ENCODE results near the gene MSRB3.

MSRB3 gene

DNA sequence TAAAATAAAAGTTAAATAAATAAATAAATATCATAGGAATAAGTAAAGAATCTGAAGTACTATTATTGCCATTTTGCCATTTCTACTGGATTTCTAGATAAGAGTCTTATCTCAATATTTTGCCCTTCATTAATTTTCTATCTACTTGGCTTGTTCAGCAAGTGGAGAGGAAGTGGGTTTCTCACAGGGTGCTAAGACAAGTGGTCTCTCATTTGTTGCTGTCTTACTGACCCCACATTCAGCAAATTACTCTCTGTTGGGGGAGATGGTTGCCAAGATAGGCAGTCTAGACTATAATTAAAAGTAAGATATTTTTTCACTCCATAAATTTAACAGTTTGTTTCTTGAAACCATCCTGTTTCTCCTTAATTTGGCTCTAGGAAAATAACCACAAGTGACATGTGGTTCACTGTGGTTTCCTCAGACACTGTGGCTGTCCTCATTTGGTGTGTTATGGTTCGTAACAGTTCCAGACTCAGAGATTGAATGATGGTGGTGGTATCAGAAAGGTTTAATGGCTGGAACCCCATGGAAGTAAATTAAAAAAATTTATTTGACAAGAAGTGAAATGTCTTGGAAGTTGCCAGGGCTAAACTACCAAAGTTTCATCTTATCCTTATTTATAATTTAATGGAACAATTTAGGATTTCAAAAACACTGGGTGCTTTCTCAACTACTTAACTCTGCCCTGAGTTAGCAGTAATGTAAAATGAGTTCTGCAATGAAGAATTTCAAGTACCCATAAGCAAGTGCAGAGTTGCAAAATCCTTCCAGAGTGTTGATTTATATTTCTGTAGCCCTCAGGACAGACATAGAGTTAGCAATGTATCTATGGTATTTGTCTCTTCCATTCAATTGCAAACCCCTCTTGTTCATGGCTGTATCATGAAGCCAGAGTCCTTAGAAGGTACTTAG is 214.8 kb downstream of the MSRB3 start:
- in situ Hi-C loops (cut with MboI; ENCODE audit: low sequenced_read_pairs) = no loop called here

DNA sequence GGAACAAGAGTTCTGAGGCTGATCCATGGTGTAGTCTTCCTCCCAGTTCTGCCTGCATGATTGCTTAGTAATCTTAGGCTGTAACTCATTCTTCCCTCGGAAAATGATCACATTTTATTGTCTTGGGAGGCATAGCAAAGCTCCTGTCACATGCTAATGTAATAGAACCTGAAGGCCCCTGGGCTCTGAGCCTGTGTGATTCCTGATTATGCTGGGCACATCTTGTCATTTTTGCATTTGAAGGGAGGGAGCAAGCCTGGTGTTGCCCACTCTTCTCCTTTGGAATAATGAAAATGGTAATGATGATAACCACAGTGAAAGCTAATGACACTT is 215.4 kb downstream of the MSRB3 start:
- in situ Hi-C loops (cut with MboI; ENCODE audit: low sequenced_read_pairs) = no loop called here

GRCh38 chr12:65494537-65494936 is 216.1 kb downstream of the MSRB3 start:
- in situ Hi-C loops (cut with MboI; ENCODE audit: low sequenced_read_pairs) = no loop called here

GRCh38 chr12:65495233-65495632 is 216.8 kb downstream of the MSRB3 start:
- in situ Hi-C loops (cut with MboI; ENCODE audit: low sequenced_read_pairs) = no loop called here

DNA sequence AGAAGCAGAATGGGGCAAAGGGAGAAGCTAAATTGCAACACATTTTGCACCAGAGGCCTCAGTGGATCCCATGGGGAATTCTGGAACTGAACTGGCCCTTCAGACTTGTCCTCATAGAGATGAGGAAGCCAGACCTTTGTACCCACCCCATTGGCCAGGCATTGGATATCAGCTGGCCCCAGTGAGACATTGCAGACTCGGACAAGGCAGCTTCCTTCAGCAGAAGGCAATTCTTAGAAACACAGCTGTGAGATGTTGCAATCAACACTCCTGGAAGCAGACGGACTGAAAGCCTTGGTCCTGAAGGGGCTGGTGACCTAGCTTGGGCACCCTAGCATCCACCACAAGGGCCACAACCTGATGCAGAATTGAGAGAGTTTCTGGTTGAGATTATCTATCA is 218.1 kb downstream of the MSRB3 start:
- in situ Hi-C loops (cut with MboI; ENCODE audit: low sequenced_read_pairs) = no loop called here

DNA sequence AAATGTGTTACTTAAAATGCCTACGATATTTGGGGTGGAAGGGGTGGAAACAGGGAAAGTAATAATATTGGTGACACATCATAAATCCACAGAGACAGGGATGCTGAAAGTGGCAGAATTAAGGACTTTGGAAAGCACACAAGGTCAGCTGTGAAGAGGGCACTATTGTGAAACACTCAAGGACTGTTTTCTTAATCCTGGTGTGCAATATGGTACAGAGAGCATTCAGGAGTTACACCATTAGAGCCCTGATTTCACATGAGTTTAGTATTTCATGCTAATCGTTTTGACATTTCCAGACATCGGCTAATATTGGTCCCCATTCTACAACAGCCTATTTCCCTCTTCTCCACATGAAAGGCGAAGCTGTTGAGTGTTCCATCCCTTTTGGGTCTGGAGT is 219.2 kb downstream of the MSRB3 start:
- in situ Hi-C loops (cut with MboI; ENCODE audit: low sequenced_read_pairs) = no loop called here

DNA sequence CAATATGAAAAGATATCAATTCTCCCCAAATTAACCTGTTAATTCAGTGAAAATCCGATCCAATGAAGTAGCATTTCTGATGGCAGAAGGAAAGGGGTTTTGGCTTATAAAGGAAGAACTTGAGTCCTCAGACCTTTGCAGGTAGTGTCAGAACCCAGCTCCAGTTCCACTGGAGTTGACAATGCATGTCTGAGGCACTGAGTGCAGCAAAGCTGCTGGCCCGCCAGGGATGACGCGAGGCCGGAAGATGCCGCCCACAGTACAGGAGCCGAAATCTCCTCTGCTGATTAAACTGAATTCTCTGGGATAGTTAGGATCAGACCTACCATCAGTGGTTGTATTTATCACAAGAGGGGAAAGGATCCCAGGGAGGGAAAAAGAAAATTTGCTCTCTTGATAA is 220.7 kb downstream of the MSRB3 start:
- in situ Hi-C loops (cut with MboI; ENCODE audit: low sequenced_read_pairs) = no loop called here

- in situ Hi-C loops (cut with MboI; ENCODE audit: low sequenced_read_pairs) = no loop called here
Observed at GRCh38 chr12:65500091-65500900, 221.8 kb downstream of the MSRB3 start.

- in situ Hi-C loops (cut with MboI; ENCODE audit: low sequenced_read_pairs) = no loop called here
Observed at GRCh38 chr12:65501093-65501621, 222.7 kb downstream of the MSRB3 start.

DNA sequence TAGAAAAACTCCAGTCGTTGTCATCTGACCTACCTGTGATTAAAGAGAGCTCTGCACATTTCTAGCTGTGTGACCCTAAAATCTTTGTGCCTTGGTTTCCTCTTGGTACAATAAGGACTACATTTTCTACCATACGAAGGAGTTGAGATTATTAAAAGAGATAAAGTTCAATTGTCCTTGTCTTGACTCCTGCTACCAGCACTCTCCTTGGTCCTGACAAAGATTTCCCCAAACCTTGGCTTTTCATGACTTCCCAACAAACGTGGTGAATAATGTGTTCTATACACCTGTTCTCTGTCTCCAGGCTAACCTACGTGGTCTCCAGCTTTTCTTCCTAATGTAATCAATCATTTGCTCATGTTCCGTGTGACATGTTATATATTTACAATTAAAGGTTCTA is 223.5 kb downstream of the MSRB3 start:
- in situ Hi-C loops (cut with MboI; ENCODE audit: low sequenced_read_pairs) = no loop called here

DNA sequence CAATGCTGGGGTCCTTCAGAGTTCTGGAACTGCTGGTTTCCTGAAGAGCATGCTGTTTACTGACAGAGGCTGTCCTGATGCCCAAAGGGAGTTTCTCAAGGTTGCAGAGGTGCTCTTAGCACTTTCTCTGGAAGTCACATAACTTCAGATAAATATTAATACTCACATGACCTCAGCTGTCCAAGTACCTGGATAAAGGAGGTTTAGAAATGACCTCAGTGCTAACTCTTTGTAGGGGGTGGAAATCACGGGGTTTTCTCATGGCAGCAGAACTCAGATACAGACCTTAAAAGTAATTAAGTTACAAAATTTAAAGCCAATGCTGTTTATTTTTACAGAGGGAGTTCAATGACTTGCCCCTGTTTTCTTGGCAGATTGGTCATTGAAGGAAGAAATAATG is 225.9 kb downstream of the MSRB3 start:
- in situ Hi-C loops (cut with MboI; ENCODE audit: low sequenced_read_pairs) = no loop called here

DNA sequence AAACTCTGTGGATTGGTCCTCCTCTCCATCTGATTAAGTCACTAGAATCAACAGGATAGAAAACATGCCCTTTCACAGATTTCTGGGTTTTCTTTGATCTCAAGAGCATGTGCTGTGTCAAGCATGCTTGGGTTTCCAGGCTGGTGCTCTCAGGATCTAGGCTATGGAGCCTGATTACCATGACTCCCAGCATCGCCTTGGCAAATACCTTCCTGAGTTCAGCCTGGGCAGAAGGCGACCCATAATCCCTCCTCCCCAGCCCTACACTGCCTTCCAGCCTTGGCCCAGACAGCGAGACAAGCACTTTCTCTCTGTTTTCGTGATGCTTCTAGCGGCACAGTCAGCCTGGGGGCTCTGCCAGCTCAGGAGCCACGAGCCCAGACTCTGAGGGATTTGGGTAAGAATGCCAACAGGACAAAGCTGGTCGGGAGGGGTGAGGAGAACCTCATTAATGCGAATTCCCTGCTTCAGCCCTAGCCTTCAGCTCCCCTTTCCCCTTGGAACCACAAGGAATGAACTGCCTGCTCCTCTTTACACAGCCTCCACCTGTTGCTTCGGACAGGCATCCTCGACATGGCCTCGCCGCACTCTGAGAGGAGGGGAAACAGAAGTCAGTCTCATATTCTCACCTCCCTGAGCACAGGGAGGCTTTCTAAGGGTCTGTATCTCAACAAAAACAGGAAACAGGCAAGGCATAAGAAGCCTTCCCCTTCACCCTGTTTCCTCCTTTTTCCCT is 227.1 kb downstream of the MSRB3 start:
- in situ Hi-C loops (cut with MboI; ENCODE audit: low sequenced_read_pairs) = no loop called here

- in situ Hi-C loops (cut with MboI; ENCODE audit: low sequenced_read_pairs) = no loop called here
Observed at GRCh38 chr12:65508276-65509035, 230.0 kb downstream of the MSRB3 start.

DNA sequence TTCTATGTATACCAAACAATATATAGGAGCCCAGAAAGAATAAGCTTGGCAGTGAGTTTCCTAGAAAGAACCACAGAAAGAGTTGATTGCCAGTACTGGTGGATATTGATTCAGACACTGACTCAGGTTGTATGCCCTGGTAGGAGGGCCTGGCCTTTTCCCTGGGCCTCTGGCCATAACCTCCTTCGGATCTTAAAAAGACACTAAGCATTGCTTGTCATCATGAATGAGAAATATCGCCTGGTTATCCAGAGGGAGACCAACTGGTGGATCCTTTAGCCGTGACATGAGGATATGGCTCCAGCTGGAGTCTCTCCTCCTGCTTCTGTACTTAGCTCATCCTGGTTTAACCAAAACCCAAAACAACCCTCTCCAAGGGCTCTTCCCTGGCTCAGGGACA is 231.5 kb downstream of the MSRB3 start:
- in situ Hi-C loops (cut with MboI; ENCODE audit: low sequenced_read_pairs) = no loop called here

DNA sequence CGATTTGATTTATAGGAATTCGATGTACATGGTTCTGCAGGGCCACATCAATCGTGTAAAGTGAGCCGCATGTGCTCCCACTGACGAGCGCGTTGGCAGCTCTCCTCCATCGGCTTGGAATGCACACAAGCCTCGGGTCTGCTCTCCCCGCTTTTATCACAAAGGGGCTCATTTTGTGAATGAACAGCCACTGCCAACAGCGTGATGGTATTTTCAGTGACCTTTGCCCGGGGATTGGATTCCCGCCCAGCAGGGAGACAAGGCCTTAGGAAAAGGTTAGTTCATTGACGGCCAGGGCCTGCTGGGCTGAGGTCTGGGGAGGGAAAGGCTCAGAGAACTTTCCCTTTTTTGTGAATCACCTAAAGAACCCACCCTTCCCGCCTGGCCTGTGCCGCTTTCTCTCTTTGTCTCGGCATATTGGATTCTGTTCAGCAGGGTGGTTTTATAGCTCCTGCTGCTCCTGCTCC is 232.1 kb downstream of the MSRB3 start:
- in situ Hi-C loops (cut with MboI; ENCODE audit: low sequenced_read_pairs) = no loop called here

DNA sequence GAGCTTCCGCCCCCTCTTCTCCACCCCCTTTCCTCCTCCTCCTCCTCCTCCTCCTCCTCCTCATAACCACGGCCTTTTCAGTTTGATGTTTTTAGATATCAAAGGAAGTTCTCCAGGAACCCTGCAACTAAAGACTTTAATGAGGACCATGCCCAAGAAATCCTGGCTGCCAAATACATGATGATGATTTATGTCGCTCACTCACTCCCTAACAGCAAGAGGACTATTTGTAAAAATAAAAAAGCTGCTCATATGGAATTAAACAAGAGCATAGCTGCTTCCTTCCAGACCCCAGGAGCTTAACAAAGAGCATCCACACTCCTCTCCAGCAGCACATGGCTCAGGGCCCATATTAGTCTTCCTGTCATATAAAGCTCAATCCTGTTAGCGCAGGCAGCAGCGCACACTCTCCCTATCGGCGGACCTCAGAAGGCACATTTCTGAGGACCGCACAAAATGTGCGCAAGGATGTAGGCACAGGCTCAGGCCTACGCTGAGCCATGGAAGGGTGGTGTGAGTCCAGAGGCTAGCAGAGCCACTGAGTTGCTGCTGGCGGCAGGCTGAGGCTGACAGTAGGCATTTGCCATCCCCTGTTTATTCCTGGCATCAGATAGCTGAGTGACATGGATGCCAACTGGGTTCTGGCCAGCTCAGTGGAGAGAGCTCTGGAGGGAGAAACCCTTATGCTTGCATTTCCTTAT is 232.8 kb downstream of the MSRB3 start:
- in situ Hi-C loops (cut with MboI; ENCODE audit: low sequenced_read_pairs) = no loop called here

DNA sequence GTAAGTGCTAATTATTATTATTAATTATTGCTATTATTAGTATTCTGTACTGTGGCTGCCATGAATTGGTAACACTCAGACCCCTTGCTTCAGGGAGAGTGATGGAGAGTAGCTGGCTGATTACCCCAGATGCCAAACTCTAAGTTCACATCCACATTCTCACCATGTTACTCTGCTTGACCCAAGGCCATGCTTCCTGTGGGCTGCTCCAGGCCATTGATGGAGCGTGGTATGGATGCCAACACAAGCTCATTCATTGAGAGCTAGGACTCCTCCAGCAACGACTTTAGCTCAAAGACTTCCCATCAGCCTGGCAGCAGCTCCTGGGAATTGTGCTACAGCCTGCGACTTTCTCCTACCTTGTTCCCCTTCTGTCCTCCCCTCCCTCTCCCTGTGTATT is 233.4 kb downstream of the MSRB3 start:
- in situ Hi-C loops (cut with MboI; ENCODE audit: low sequenced_read_pairs) = no loop called here
